Caco-2 (cell line): ENCODE measurements around the gene GABRD. TPM values are rescaled to one million over a fixed set of nuclear protein-coding genes. Genes with fewer than 3 reads are reported as not detected.

Experiments
- BruUV-seq: library from RNA; stranded (reverse); fragments of 400-500 nt; replicated peaks from 2 replicates; lab custom pipeline; 2021; lab: Mats Ljungman, UMichigan
- CTCF ChIA-PET: fragments of 300-600 bp; sonication (Branson Sonifier 250); formaldehyde crosslinking; loops from one replicate; lab custom pipeline; 2022; ENCODE audit warnings: antibody characterized with exemption; lab: Charles Lee
- POLR2A ChIA-PET: fragments of 300-600 bp; sonication (Branson Sonifier 250); formaldehyde crosslinking; loops from one replicate; lab custom pipeline; 2022; ENCODE audit warnings: antibody characterized with exemption; lab: Charles Lee
- DNase-seq, 2 experiments: peaks; one replicate each; pipeline versions ENCODE4 v3.0.0 to v3.0.0-alpha.2; 2020 to 2022
- H3K27me3 ChIP-seq: replicated peaks from 2 replicates; pipeline ENCODE4 v1.6.0; 2011; ENCODE audit warnings: low read length; ENCODE audit not compliant: control insufficient read depth, insufficient read depth
- H3K36me3 ChIP-seq: 2 replicates; pipeline ENCODE4 v1.5.1; 2011; ENCODE audit warnings: low read length; ENCODE audit not compliant: control insufficient read depth, insufficient read depth
- H3K4me1 ChIP-seq: fragments of 250-450 bp; sonication (Bioruptor Pico); 2 replicates; pipeline ENCODE4 v1.5.1; 2020; ENCODE audit warnings: mild to moderate bottlenecking
- H3K4me3 ChIP-seq: 2 replicates; pipeline ENCODE4 v1.5.1; 2011; ENCODE audit warnings: low read depth, mild to moderate bottlenecking, control low read depth, low read length
- H3K9me3 ChIP-seq: fragments of 250-450 bp; sonication (Bioruptor Pico); 2 replicates; pipeline ENCODE4 v1.5.1; 2020; ENCODE audit warnings: mild to moderate bottlenecking, moderate library complexity
- H3K27ac Mint-ChIP-seq: one replicate; pipeline ENCODE4 v1.8.0; 2022; ENCODE audit warnings: mixed read lengths; ENCODE audit not compliant: unreplicated experiment
- H3K27me3 Mint-ChIP-seq: one replicate; pipeline ENCODE4 v1.8.0; 2022; ENCODE audit warnings: mixed read lengths; ENCODE audit not compliant: insufficient read depth, unreplicated experiment
- H3K36me3 Mint-ChIP-seq: one replicate; pipeline ENCODE4 v1.8.0; 2022; ENCODE audit warnings: mild to moderate bottlenecking, mixed read lengths; ENCODE audit not compliant: insufficient read depth, unreplicated experiment
- H3K4me1 Mint-ChIP-seq: one replicate; pipeline ENCODE4 v1.8.0; 2022; ENCODE audit warnings: low read depth, mixed read lengths; ENCODE audit not compliant: unreplicated experiment
- H3K4me3 Mint-ChIP-seq: one replicate; pipeline ENCODE4 v1.8.0; 2022; ENCODE audit warnings: mild to moderate bottlenecking, moderate library complexity, mixed read lengths; ENCODE audit not compliant: unreplicated experiment
- H3K9me3 Mint-ChIP-seq: one replicate; pipeline ENCODE4 v1.8.0; 2022; ENCODE audit warnings: mixed read lengths; ENCODE audit not compliant: unreplicated experiment
- CTCF ChIP-seq, 2 experiments: fragments of 200-600 bp in 1 of 2; IDR thresholded peaks; 1 replicate in 1 of 2; 2 replicates in 1 of 2; pipeline versions ENCODE4 v1.5.1 to v1.8.0; 2011 to 2022; ENCODE audit warnings: antibody characterized with exemption in 1 of 2, control low read depth in 1 of 2, inconsistent platforms in 1 of 2, low read depth in 1 of 2, low read length in 1 of 2, mild to moderate bottlenecking in 1 of 2, moderate library complexity in 1 of 2; ENCODE audit not compliant: insufficient read depth in 1 of 2, severe bottlenecking in 1 of 2, unreplicated experiment in 1 of 2
- intact Hi-C: fragments of 100-400 bp; cut with micrococcal nuclease; formaldehyde crosslinking; loops from one replicate; pipeline ENCODE4 v1.10.0; 2022; ENCODE audit not compliant: unreplicated experiment
- total RNA-seq: library from RNA; stranded (reverse); gene quantifications from 2 replicates; pipeline ENCODE4 v1.2.3, GENCODE V29; 2022

GABRD gene
- total RNA-seq, 1 experiment from 2014 or later = 0.34 TPM

- intact Hi-C loops = no loop called here
- CTCF ChIA-PET = interaction anchor here (0.6 kb wide), 1 partner anchor 19 kb away, joined by 3 read pairs; no protein-coding TSS in a partner anchor
- no peaks in the 10 kb centered on the region for H3K4me1 ChIP-seq
These were observed 6.4 kb downstream of the GABRD start for GRCh38 chr1:2025491-2025981.

GRCh38 chr1:2027961-2028583 lies 8.9 kb downstream of the GABRD start:
- H3K36me3 Mint-ChIP-seq = no peaks in the 10 kb centered on the region
- no peaks in the 10 kb centered on the region for H3K27me3 ChIP-seq

More at GRCh38 chr1:2025491-2025981, 6.4 kb downstream of the GABRD start:
- DNase-seq = no peak
- no peak overlapping the region for H3K4me3 Mint-ChIP-seq
- H3K4me3 ChIP-seq = no peak overlapping the region
- no peaks in the 10 kb centered on the region for H3K9me3 Mint-ChIP-seq
- no peaks in the 10 kb centered on the region for H3K9me3 ChIP-seq
- H3K27me3 ChIP-seq = no peaks in the 10 kb centered on the region; the same call in none of the 2 replicates
- H3K36me3 ChIP-seq = no peaks in the 10 kb centered on the region
- H3K36me3 Mint-ChIP-seq = no peaks in the 10 kb centered on the region
- no TSS peak for BruUV-seq
- H3K27me3 Mint-ChIP-seq = peaks cover 8% of the 10 kb centered on the region
- POLR2A ChIA-PET = no interaction called here
- H3K4me1 Mint-ChIP-seq = no peaks in the 10 kb centered on the region
- no peak for TF ChIP-seq CTCF (IDR thresholded peaks at IDR 0.05; ENCODE audit: insufficient read depth in 1 of 2, low read depth in 1 of 2, low read length in 1 of 2, severe bottlenecking in 1 of 2, unreplicated experiment in 1 of 2)
- no peak overlapping the region for H3K27ac Mint-ChIP-seq

More at GRCh38 chr1:2027961-2028583, 8.9 kb downstream of the GABRD start:
- DNase-seq = no peak
- Mint-ChIP-seq H3K4me1 (no peaks in the 10 kb centered on the region), H3K4me3 (no peak overlapping the region), H3K9me3 (no peaks in the 10 kb centered on the region), H3K27me3 (no peaks in the 10 kb centered on the region), H3K27ac (no peak overlapping the region)
- Histone ChIP-seq H3K9me3 (no peaks in the 10 kb centered on the region), H3K36me3 (no peaks in the 10 kb centered on the region), H3K4me3 (no peak overlapping the region), H3K4me1 (no peaks in the 10 kb centered on the region)
- intact Hi-C loops = no loop called here
- BruUV-seq = no TSS peak
- no peak for TF ChIP-seq CTCF (IDR thresholded peaks at IDR 0.05; ENCODE audit: insufficient read depth in 1 of 2, low read depth in 1 of 2, low read length in 1 of 2, severe bottlenecking in 1 of 2, unreplicated experiment in 1 of 2)
- POLR2A ChIA-PET = no interaction called here
- CTCF ChIA-PET = no interaction called here
